Mucosa of stomach (tissue), 1 donor: ENCODE data around the gene FRMD6.
"Not testable (repeated sequence)": the region's sequence is repeated elsewhere in the genome, so short reads cannot be mapped to it uniquely, and the experiment has no call there.

ENCODE experiments used
- H3K27me3 ChIP-seq: one replicate; pipeline ENCODE4 v1.7.0; 2013; ENCODE audit warnings: mild to moderate bottlenecking, low read length; ENCODE audit not compliant: control insufficient read depth, insufficient read depth
- H3K36me3 ChIP-seq: one replicate; pipeline ENCODE4 v1.7.0; 2013; ENCODE audit warnings: low read length; ENCODE audit not compliant: control insufficient read depth, insufficient read depth
- H3K4me1 ChIP-seq: one replicate; pipeline ENCODE4 v1.7.0; 2013; ENCODE audit warnings: mild to moderate bottlenecking, low read length; ENCODE audit not compliant: control insufficient read depth, insufficient read depth
- H3K4me3 ChIP-seq: one replicate; pipeline ENCODE4 v1.7.0; 2013; ENCODE audit warnings: low read length
- H3K9ac ChIP-seq: one replicate; pipeline ENCODE4 v1.7.0; 2013; ENCODE audit warnings: mild to moderate bottlenecking, low read length, moderate library complexity
- H3K9me3 ChIP-seq: one replicate; pipeline ENCODE4 v1.7.0; 2013; ENCODE audit warnings: mild to moderate bottlenecking, low read length, moderate library complexity; ENCODE audit not compliant: control insufficient read depth
- donor health status: Pancreatic carcinoma.

Gene FRMD6

GRCh38 chr14:51732494-51733112 is 80.9 kb downstream of the FRMD6 start:
- H3K4me3 ChIP-seq = no peak overlapping the region
- H3K9ac ChIP-seq = no peak overlapping the region

GRCh38 chr14:51733147-51733546 is 81.4 kb downstream of the FRMD6 start:
- Histone ChIP-seq H3K27me3 (no peaks in the 10 kb centered on the region), H3K4me1 (no peaks in the 10 kb centered on the region), H3K36me3 (no peaks in the 10 kb centered on the region), H3K9me3 (no peaks in the 10 kb centered on the region), H3K4me3 (no peak overlapping the region), H3K9ac (no peak overlapping the region)

More at GRCh38 chr14:51732494-51733112, 80.9 kb downstream of the FRMD6 start:
- no peaks in the 10 kb centered on the region for H3K27me3 ChIP-seq
- H3K4me1 ChIP-seq = no peaks in the 10 kb centered on the region
- no peaks in the 10 kb centered on the region for H3K9me3 ChIP-seq
- no peaks in the 10 kb centered on the region for H3K36me3 ChIP-seq

GRCh38 chr14:51735851-51736250 is 84.1 kb downstream of the FRMD6 start:
- Histone ChIP-seq H3K27me3 (no peaks in the 10 kb centered on the region), H3K9me3 (no peaks in the 10 kb centered on the region), H3K4me1 (no peaks in the 10 kb centered on the region), H3K9ac (no peak overlapping the region), H3K4me3 (no peak overlapping the region), H3K36me3 (no peaks in the 10 kb centered on the region)

- Histone ChIP-seq H3K4me3 (no peak overlapping the region), H3K27me3 (no peaks in the 10 kb centered on the region), H3K36me3 (no peaks in the 10 kb centered on the region), H3K4me1 (no peaks in the 10 kb centered on the region), H3K9ac (no peak overlapping the region), H3K9me3 (no peaks in the 10 kb centered on the region)
These were observed 87.0 kb downstream of the FRMD6 start for GRCh38 chr14:51738754-51739153.

GRCh38 chr14:51743588-51744000 is 91.9 kb downstream of the FRMD6 start:
- H3K9ac ChIP-seq = no peak overlapping the region
- H3K4me3 ChIP-seq = no peak overlapping the region
- H3K4me1 ChIP-seq = no peaks in the 10 kb centered on the region
- H3K27me3 ChIP-seq = no peaks in the 10 kb centered on the region
- no peaks in the 10 kb centered on the region for H3K36me3 ChIP-seq
- no peaks in the 10 kb centered on the region for H3K9me3 ChIP-seq

- Histone ChIP-seq H3K27me3 (no peaks in the 10 kb centered on the region), H3K9me3 (no peaks in the 10 kb centered on the region), H3K9ac (no peak overlapping the region), H3K36me3 (no peaks in the 10 kb centered on the region), H3K4me1 (no peaks in the 10 kb centered on the region), H3K4me3 (no peak overlapping the region)
These were observed 92.8 kb downstream of the FRMD6 start for GRCh38 chr14:51744372-51745130.

GRCh38 chr14:51746823-51747222 is 95.1 kb downstream of the FRMD6 start:
- not testable (repeated sequence) for H3K9me3 ChIP-seq, H3K9ac ChIP-seq, H3K4me1 ChIP-seq, H3K27me3 ChIP-seq, H3K4me3 ChIP-seq, H3K36me3 ChIP-seq

- H3K9ac ChIP-seq = no peak overlapping the region
- no peaks in the 10 kb centered on the region for H3K4me1 ChIP-seq
- no peaks in the 10 kb centered on the region for H3K27me3 ChIP-seq
- no peaks in the 10 kb centered on the region for H3K36me3 ChIP-seq
- H3K9me3 ChIP-seq = no peaks in the 10 kb centered on the region
- no peak overlapping the region for H3K4me3 ChIP-seq
These were observed 98.8 kb downstream of the FRMD6 start for GRCh38 chr14:51750542-51750941.

GRCh38 chr14:51751611-51752345 is 100.1 kb downstream of the FRMD6 start:
- H3K4me1 ChIP-seq, H3K9ac ChIP-seq, H3K27me3 ChIP-seq, H3K36me3 ChIP-seq, H3K4me3 ChIP-seq, H3K9me3 ChIP-seq: not testable (repeated sequence)

- not testable (repeated sequence) for H3K4me1 ChIP-seq, H3K9ac ChIP-seq, H3K27me3 ChIP-seq, H3K9me3 ChIP-seq, H3K36me3 ChIP-seq, H3K4me3 ChIP-seq
These were observed 106.0 kb downstream of the FRMD6 start for GRCh38 chr14:51757756-51758155.

GRCh38 chr14:51759950-51760349 is 108.2 kb downstream of the FRMD6 start:
- Histone ChIP-seq H3K4me3 (no peak overlapping the region), H3K27me3 (no peaks in the 10 kb centered on the region), H3K9me3 (no peaks in the 10 kb centered on the region), H3K4me1 (no peaks in the 10 kb centered on the region), H3K36me3 (no peaks in the 10 kb centered on the region), H3K9ac (no peak overlapping the region)

- not testable (repeated sequence) for H3K9ac ChIP-seq, H3K4me1 ChIP-seq, H3K27me3 ChIP-seq, H3K4me3 ChIP-seq, H3K36me3 ChIP-seq, H3K9me3 ChIP-seq
These were observed 114.0 kb downstream of the FRMD6 start for GRCh38 chr14:51765726-51766125.
